ENCODE data around the gene ACSL1.

Gene ACSL1

GRCh38 chr4:184838249-184839074 is 12.7 kb upstream of the ACSL1 start:
- DNase-seq (ENCODE audit: low spot score) = no peak

- DNase-seq (ENCODE audit: low spot score) = no peak
Measured at GRCh38 chr4:184836613-184837012, 10.8 kb upstream of the ACSL1 start.

- no peak for DNase-seq (ENCODE audit: low spot score)
Measured at GRCh38 chr4:184833046-184833838, 7.5 kb upstream of the ACSL1 start.

GRCh38 chr4:184831153-184831552 is 5.4 kb upstream of the ACSL1 start:
- no peak for DNase-seq (ENCODE audit: low spot score)

GRCh38 chr4:184826691-184827270 is 1.0 kb upstream of the ACSL1 start:
- DNase-seq (ENCODE audit: low spot score) = no peak

GRCh38 chr4:184825141-184825895 is 450 bp downstream of the ACSL1 start:
- DNase-seq (ENCODE audit: low spot score) = no peak

- no peak for DNase-seq (ENCODE audit: low spot score)
Measured at GRCh38 chr4:184824776-184825084, 1.0 kb downstream of the ACSL1 start.

GRCh38 chr4:184824081-184824775 is 1.5 kb downstream of the ACSL1 start:
- no peak for DNase-seq (ENCODE audit: low spot score)

GRCh38 chr4:184823014-184823413 is 2.8 kb downstream of the ACSL1 start:
- no peak for DNase-seq (ENCODE audit: low spot score)

- no peak for DNase-seq (ENCODE audit: low spot score)
Measured at GRCh38 chr4:184822356-184822755, 3.4 kb downstream of the ACSL1 start.

GRCh38 chr4:184821242-184821641 is 4.5 kb downstream of the ACSL1 start:
- DNase-seq (ENCODE audit: low spot score) = no peak

- DNase-seq (ENCODE audit: low spot score) = no peak
Measured at GRCh38 chr4:184819786-184820185, 6.0 kb downstream of the ACSL1 start.

- DNase-seq (ENCODE audit: low spot score) = no peak
Measured at GRCh38 chr4:184818216-184818564, 7.6 kb downstream of the ACSL1 start.

GRCh38 chr4:184817494-184818215 is 8.1 kb downstream of the ACSL1 start:
- no peak for DNase-seq (ENCODE audit: low spot score)

- DNase-seq (ENCODE audit: low spot score) = no peak
Measured at GRCh38 chr4:184816962-184817361, 8.8 kb downstream of the ACSL1 start.

- no peak for DNase-seq (ENCODE audit: low spot score)
Measured at GRCh38 chr4:184815046-184815877, 10.5 kb downstream of the ACSL1 start.

- no peak for DNase-seq (ENCODE audit: low spot score)
Measured at GRCh38 chr4:184814686-184815045, 11.1 kb downstream of the ACSL1 start.

- no peak for DNase-seq (ENCODE audit: low spot score)
Measured at GRCh38 chr4:184812651-184813181, 13.1 kb downstream of the ACSL1 start.

- no peak for DNase-seq (ENCODE audit: low spot score)
Measured at GRCh38 chr4:184812199-184812542, 13.6 kb downstream of the ACSL1 start.

- DNase-seq (ENCODE audit: low spot score) = no peak
Measured at GRCh38 chr4:184811526-184812198, 14.1 kb downstream of the ACSL1 start.

All from D341Med (cell line).